Measurements from ENCODE around the gene MPIG6B. TPM values are rescaled to one million over a fixed set of nuclear protein-coding genes. Genes with fewer than 3 reads are reported as not detected.

MPIG6B gene
- total RNA-seq, 4 donors from 2014 or later = 0.33 TPM; not detected in 3

DNA sequence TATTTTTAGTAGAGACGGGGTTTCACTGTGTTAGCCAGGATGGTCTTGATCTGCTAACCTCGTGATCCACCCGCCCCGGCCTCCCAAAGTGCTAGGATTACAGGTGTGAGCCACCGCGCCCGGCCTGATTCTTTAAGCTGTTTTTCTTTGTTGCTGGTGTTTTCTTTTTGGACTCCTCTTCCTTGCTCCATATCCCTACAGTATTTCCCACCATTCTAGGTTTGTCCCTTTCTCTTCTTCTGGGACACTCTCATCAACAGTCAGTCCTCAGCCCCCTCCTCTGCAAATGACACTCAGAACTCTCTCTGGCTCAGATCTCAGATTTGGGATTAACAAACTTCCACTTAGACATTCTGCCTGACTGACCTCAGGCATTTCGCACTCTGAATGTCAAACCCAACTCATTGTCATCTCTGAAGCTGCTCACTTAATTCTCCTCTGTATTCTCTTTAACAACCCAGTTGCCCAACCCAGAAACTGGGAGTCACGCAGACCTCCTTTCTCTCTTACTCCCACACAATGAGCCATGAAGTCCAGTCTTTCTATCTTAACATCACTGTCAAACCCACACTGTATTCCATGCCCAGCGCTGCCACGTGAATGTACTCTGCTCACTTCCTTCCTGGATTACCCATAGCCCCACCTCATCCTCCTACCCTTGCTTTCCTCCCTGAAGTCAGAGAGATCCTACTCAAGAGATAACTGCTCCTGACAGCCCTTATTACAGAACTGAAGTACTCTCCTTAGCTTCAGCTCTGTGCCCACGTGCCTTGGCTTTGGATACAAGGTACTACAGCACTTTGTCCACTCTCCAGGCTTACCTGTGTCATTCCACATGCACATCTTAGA, 2.6 kb downstream of the MPIG6B start:
- TF ChIP-seq CTCF (IDR thresholded peaks at IDR 0.05; ENCODE audit: low read depth) = no peak

DNA sequence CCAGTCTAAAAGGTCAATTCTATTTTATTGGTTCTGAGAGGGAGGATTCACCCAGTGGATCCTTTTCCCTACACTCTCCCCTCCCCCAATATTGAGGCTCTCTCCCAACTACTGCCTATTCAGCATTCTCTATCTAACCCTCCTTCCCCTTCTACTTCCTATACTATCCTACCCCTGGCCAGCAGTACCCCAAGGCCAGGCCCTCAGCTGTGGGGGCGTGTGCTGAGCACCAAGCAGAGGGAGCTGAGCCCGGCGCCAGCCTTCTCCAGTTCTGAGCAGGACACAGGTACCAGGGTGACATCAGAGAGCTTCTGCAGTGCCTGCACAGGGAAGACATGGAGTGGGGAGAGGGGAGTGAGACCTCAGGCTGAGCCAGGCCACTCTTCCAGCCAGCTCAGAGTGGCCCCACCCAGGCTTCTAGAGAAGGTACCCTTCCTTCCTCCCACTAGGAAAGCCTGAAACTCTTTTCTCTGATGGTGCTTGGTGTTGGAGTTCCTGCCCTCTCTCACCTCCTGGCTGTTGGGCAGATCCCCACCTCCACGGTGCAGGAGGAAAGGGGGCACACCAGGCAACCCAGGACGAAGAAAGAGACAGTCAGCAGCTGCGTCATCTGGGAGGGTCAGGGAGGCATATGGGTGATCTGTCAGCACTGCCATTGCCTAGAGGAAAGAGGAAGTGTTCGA, 4.0 kb downstream of the MPIG6B start:
- TF ChIP-seq CTCF (IDR thresholded peaks at IDR 0.05; ENCODE audit: low read depth) = no peak

DNA sequence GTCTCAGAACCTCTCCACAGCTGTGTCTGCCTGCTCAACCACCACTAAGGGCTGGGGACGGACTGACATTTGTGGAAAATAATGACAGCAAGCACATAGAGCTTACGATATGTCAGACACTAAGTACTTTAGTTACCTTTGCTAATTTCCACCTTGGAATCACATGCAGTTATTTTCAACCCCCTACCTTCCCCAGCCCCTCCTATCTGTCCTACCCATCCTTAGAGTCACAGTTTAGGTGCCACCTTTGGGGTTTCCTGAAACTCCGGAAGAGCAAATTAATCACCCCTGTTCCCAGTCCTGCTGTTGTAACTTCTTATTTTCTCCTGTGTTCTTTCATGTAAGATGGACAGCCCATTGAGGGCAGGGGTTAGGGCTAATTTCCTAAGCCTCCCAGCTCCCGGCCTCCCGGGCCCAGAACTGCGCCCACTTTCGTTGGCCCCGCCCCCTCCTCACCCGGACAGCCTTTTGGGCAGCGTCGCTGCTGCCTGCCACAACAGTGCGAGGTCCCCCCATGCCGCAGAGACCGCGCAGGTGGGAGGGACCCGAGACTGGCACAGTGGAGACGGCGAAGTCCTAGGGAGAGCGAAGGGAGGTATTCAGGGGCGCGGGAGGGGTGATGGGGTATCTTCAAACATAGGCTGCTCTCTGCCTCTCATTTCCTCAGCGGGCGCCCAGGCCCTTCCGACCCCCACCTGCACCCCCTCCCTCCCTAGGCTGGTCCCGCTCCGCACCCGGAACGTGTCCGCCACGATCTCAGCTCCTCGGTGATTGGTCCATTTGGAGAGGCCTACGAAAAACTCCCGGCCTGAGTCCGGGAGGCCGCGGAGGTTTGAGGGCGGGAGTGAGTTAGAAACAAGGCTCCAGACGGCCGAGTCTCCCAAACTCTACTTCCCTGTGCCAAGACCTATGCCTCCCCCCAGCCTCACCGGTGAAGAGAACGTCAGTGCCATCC, 4.8 kb downstream of the MPIG6B start:
- no peak for TF ChIP-seq CTCF (IDR thresholded peaks at IDR 0.05; ENCODE audit: low read depth)

DNA sequence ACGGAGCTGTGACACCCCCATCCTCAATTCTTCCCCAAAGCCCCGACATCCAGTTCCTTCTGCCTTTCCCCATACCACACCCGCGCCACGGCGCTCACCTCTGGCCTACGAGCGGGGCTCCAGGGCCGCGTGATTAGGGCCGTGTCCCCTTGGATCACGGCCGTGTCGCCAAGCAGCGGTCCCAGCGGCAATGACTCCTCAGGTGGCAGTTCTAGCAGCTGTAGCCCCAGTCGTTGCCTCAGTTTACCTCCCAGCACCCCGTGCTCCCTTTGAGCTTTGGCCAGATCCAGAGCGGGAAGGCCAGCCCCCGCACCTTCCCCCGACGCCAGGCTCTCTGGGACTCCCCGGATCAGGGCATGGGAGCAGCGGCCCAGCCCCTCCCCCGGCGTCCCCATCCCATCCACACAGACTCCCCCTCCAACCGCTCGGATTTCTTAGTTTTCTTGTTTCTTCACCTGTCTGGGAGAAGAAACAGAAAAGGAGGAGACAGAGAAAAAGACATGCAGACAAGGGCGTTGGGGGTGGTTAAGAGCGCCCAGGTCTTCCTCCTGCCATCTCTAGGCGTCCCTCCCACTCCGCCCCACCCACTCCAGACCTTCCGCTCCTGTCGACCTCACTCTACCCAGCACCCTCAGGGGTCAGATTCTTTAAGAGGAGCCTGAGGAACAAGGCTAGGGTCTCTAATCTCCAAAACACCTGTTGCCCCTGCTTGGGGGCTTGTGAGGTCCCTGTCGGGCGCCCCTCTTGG, 5.8 kb downstream of the MPIG6B start, which contains the start of gene DDAH2:
Gene DDAH2 (minus strand): TSS at position 533 of the 748 bp plus-strand sequence. CDS start 138 bp downstream, at position 395.
- no peak for TF ChIP-seq CTCF (IDR thresholded peaks at IDR 0.05; ENCODE audit: low read depth)

- TF ChIP-seq CTCF (IDR thresholded peaks at IDR 0.05; ENCODE audit: low read depth) = no peak
Measured at GRCh38 chr6:31729515-31729978, 6.4 kb downstream of the MPIG6B start.

DNA sequence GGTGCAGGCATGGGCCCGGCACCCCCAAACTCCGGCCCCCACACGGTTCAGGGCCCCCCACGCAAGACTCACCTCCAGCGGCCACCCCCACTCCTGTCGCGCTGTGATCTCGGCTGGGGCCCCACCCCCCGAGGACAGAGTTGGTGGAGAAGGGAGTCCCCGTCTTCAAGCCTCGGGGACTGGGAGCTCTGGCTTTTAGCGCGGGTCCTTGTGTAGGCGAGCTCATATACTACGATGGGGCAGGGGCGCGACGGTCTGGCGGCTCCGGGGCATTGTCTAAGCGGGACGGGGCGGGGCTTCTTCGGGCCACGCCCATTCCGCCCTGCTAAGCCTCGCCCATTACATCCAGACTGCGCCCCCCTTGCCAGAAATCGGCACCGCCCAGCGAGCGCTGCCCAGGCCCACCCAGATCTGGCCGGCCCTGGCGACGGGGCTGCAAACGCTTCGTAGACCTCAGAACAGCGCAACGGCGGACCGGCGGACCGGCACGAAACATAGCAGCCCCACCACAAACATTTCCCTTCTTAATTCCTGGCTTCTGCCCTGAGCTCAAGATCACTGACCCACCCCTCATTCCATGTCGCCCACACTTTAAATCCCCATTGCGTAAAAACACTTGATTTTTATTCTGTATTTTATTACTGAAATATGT, 6.9 kb downstream of the MPIG6B start:
- TF ChIP-seq CTCF (IDR thresholded peaks at IDR 0.05; ENCODE audit: low read depth) = no peak

Data from subcutaneous adipose tissue (tissue), 4 donors.